GM23248 (cell line): Measurements from ENCODE around the gene SRSF11. TPM values are rescaled to one million over a fixed set of nuclear protein-coding genes. Genes with fewer than 3 reads are reported as not detected.
A peak's percentile ranks its signal among the peaks of the same experiment; 100 is the strongest.

Source experiments
- DNase-seq: peaks from one replicate; pipeline ENCODE4 v3.0.0-alpha.2; 2015
- H2AFZ ChIP-seq: fragments of 200-600 bp; sonication (generic); 2 replicates; pipeline ENCODE4 v1.6.1; 2016; ENCODE audit warnings: antibody characterized with exemption
- H3F3A ChIP-seq: fragments of 200-600 bp; sonication (generic); 2 replicates; pipeline ENCODE4 v1.6.1; 2016; ENCODE audit warnings: mild to moderate bottlenecking, antibody characterized with exemption, mixed run types; ENCODE audit not compliant: insufficient read depth
- H3K27ac ChIP-seq: fragments of 200-600 bp; sonication (generic); 2 replicates; pipeline ENCODE4 v1.5.1; 2016; ENCODE audit warnings: mild to moderate bottlenecking
- H3K27me3 ChIP-seq: fragments of 200-600 bp; sonication (generic); replicated peaks from 2 replicates; pipeline ENCODE4 v1.6.1; 2016; ENCODE audit warnings: mild to moderate bottlenecking; ENCODE audit not compliant: insufficient read depth
- H3K36me3 ChIP-seq: fragments of 200-600 bp; sonication (generic); 2 replicates; pipeline ENCODE4 v1.6.1; 2016; ENCODE audit warnings: low read depth, mild to moderate bottlenecking
- H3K4me1 ChIP-seq: fragments of 200-600 bp; sonication (generic); 2 replicates; pipeline ENCODE4 v1.6.1; 2016; ENCODE audit warnings: mild to moderate bottlenecking; ENCODE audit not compliant: insufficient read depth
- H3K4me2 ChIP-seq: fragments of 200-600 bp; sonication (generic); one replicate; pipeline ENCODE4 v1.6.1; 2016; ENCODE audit warnings: mild to moderate bottlenecking; ENCODE audit not compliant: unreplicated experiment
- H3K4me3 ChIP-seq: fragments of 200-600 bp; sonication (generic); 2 replicates; pipeline ENCODE4 v1.5.1; 2016; ENCODE audit warnings: mild to moderate bottlenecking
- H3K79me2 ChIP-seq: fragments of 200-600 bp; sonication (generic); 2 replicates; pipeline ENCODE4 v1.6.1; 2016; ENCODE audit warnings: mild to moderate bottlenecking; ENCODE audit not compliant: insufficient read depth
- H3K9ac ChIP-seq: fragments of 200-600 bp; sonication (generic); 2 replicates; pipeline ENCODE4 v1.6.1; 2016; ENCODE audit warnings: mild to moderate bottlenecking
- H3K9me2 ChIP-seq: fragments of 200-600 bp; sonication (generic); 2 replicates; pipeline ENCODE4 v1.6.1; 2016; ENCODE audit warnings: mixed run types, mild to moderate bottlenecking, moderate library complexity; ENCODE audit not compliant: insufficient read depth
- H3K9me3 ChIP-seq: fragments of 200-600 bp; sonication (generic); one replicate; pipeline ENCODE4 v1.6.1; 2017; ENCODE audit warnings: low read depth
- H4K20me1 ChIP-seq: fragments of 200-600 bp; sonication (generic); 2 replicates; pipeline ENCODE4 v1.6.0; 2016; ENCODE audit not compliant: insufficient read depth
- EZH2 ChIP-seq: fragments of 200-600 bp; sonication (generic); IDR thresholded peaks from 2 replicates; pipeline ENCODE4 v1.6.1; 2018; ENCODE audit warnings: antibody characterized with exemption, mild to moderate bottlenecking; ENCODE audit not compliant: insufficient read depth, poor library complexity, severe bottlenecking
- EZH2phosphoT487 ChIP-seq: fragments of 200-600 bp; sonication (generic); IDR thresholded peaks from 2 replicates; pipeline ENCODE4 v1.6.1; 2018; ENCODE audit warnings: antibody characterized with exemption, moderate library complexity, mild to moderate bottlenecking, low read depth; ENCODE audit not compliant: insufficient read depth
- WGBS, 2 experiments: methylation state at CpG; one replicate each; pipeline ENCODE4 v1.1.6; 2015 to 2017; ENCODE audit warnings: low lambda C conversion rate in 2 of 2, low coverage in 1 of 2; ENCODE audit errors: missing lambda C conversion rate in 2 of 2; 5-methylcytosine and 5-hydroxymethylcytosine counted together
- in situ Hi-C: fragments of 300-500 bp; cut with MboI; formaldehyde crosslinking; loops from 2 replicates; pipeline ENCODE4 v1.15.0; 2020
- polyA plus RNA-seq: library from polyadenylated mRNA; unstranded; fragments of >200 nt; fragmentation: Nextera tagmentation; extraction: Ambion mirVana; gene quantifications from 2 replicates; pipeline ENCODE4 v1.2.1, GENCODE V29; 2016
- total RNA-seq: library from RNA; depleted of rRNA; stranded (reverse); fragments of >200 nt; shearing (Covaris generic); gene quantifications from 2 replicates; pipeline ENCODE4 v1.2.3, GENCODE V29; 2014

Gene SRSF11
- total and polyA plus RNA-seq, 2 experiments from 2014 or later = 110 to 157 TPM

- no peaks in the 10 kb centered on the region for H3K36me3 ChIP-seq
- peaks cover 4% of the 10 kb centered on the region; the same call in 1 of the 2 replicates for H4K20me1 ChIP-seq
- H3K9me3 ChIP-seq = no peaks in the 10 kb centered on the region
- no peak for DNase-seq
- peak overlapping the region; percentile 97; the same call in 1 of the 2 replicates for H3K9ac ChIP-seq
- WGBS, 2 experiments = 96 to 100% methylated on average over 4 of the region's 4 CpGs
- H3K9me2 ChIP-seq = no peaks in the 10 kb centered on the region
- in situ Hi-C loops = no loop called here
- no peaks in the 10 kb centered on the region for H3K27me3 ChIP-seq
- peak overlapping the region; percentile 96 for H3K4me2 ChIP-seq
- TF ChIP-seq EZH2 = no peak
- no peak for TF ChIP-seq EZH2phosphoT487
- H3K4me1 ChIP-seq = peaks cover 59% of the 10 kb centered on the region
- H3F3A ChIP-seq = peaks cover 23% of the 10 kb centered on the region
- H3K79me2 ChIP-seq = peaks cover 97% of the 10 kb centered on the region
- no peak overlapping the region for H3K27ac ChIP-seq
- peak overlapping the region; percentile 98 for H3K4me3 ChIP-seq
- no peak overlapping the region for H2AFZ ChIP-seq
These were observed 13.7 kb upstream of the SRSF11 start for GRCh38 chr1:70207492-70207891.

GRCh38 chr1:70208292-70208691 lies 12.9 kb upstream of the SRSF11 start:
- H3K9ac ChIP-seq = no peak overlapping the region
- no peak overlapping the region; the same call in 1 of the 2 replicates for H3K4me3 ChIP-seq
- peaks cover 97% of the 10 kb centered on the region for H3K79me2 ChIP-seq
- peaks cover 59% of the 10 kb centered on the region for H3K4me1 ChIP-seq
- peak overlapping the region; percentile 96 for H3K4me2 ChIP-seq
- H3F3A ChIP-seq = peaks cover 23% of the 10 kb centered on the region
- H4K20me1 ChIP-seq = peaks cover 4% of the 10 kb centered on the region; the same call in 1 of the 2 replicates
- no peaks in the 10 kb centered on the region for H3K9me2 ChIP-seq
- TF ChIP-seq EZH2 (no peak), EZH2phosphoT487 (no peak)
- H3K27me3 ChIP-seq = no peaks in the 10 kb centered on the region
- no peak overlapping the region for H2AFZ ChIP-seq
- H3K27ac ChIP-seq = no peak overlapping the region
- no peaks in the 10 kb centered on the region for H3K36me3 ChIP-seq
- no peaks in the 10 kb centered on the region for H3K9me3 ChIP-seq
- in situ Hi-C loops = no loop called here
- no peak for DNase-seq
- 95 to 100% methylated on average over 7 of the region's 7 CpGs for WGBS, 2 experiments

- Histone ChIP-seq H3K79me2 (peaks cover 100% of the 10 kb centered on the region), H3F3A (peaks cover 22% of the 10 kb centered on the region), H3K36me3 (peaks cover 2% of the 10 kb centered on the region; the same call in 1 of the 2 replicates), H3K9ac (peak overlapping the region; percentile 41), H4K20me1 (peaks cover 4% of the 10 kb centered on the region; the same call in 1 of the 2 replicates), H3K4me1 (peaks cover 52% of the 10 kb centered on the region), H3K9me2 (no peaks in the 10 kb centered on the region), H2AFZ (no peak overlapping the region), H3K4me2 (peak overlapping the region; percentile 65), H3K4me3 (peak overlapping the region; percentile 52), H3K27ac (peak overlapping the region; percentile 42), H3K27me3 (no peaks in the 10 kb centered on the region), H3K9me3 (no peaks in the 10 kb centered on the region)
- peak; percentile 65 for DNase-seq
- in situ Hi-C loops = no loop called here
- TF ChIP-seq EZH2 (no peak), EZH2phosphoT487 (no peak)
- 4 to 10% methylated on average over 1 of the region's 1 CpG for WGBS, 2 experiments
These were observed 10.4 kb upstream of the SRSF11 start for GRCh38 chr1:70210820-70211219.

- in situ Hi-C loops = no loop called here
- Histone ChIP-seq H3K79me2 (peaks cover 100% of the 10 kb centered on the region), H3K9me2 (no peaks in the 10 kb centered on the region), H4K20me1 (peaks cover 4% of the 10 kb centered on the region; the same call in 1 of the 2 replicates), H3K4me3 (peak overlapping the region; percentile 52), H3K36me3 (peaks cover 5% of the 10 kb centered on the region; the same call in 1 of the 2 replicates), H3K9me3 (no peaks in the 10 kb centered on the region), H3K27me3 (no peaks in the 10 kb centered on the region), H3F3A (peaks cover 14% of the 10 kb centered on the region), H2AFZ (no peak overlapping the region), H3K4me1 (peaks cover 52% of the 10 kb centered on the region), H3K9ac (peak overlapping the region; percentile 41), H3K4me2 (peak overlapping the region; percentile 65), H3K27ac (peak overlapping the region; percentile 42; the same call in 1 of the 2 replicates)
- no peak for TF ChIP-seq EZH2
- TF ChIP-seq EZH2phosphoT487 = no peak
- peak; percentile 51 for DNase-seq
These were observed 9.6 kb upstream of the SRSF11 start for GRCh38 chr1:70211541-70211940.
